AG04449 (cell line): ENCODE results near the gene DPEP2.

Experiments
- CTCF ChIA-PET: fragments of 350-600 bp; formaldehyde crosslinking; extraction: SDS; loops from one replicate; lab custom pipeline; 2021; ENCODE audit warnings: antibody characterized with exemption; lab: Yijun Ruan, JAX
- POLR2A ChIA-PET: fragments of 400-600, 350-600 bp; formaldehyde crosslinking; extraction: SDS; loops from one replicate; lab custom pipeline; 2020; ENCODE audit warnings: antibody characterized with exemption, inconsistent platforms; lab: Yijun Ruan, JAX
- DNase-seq: peaks from one replicate; pipeline ENCODE4 v3.0.0-alpha.2; 2010; ENCODE audit warnings: low read depth, low spot score
- H3K4me3 ChIP-seq: 2 replicates; pipeline ENCODE4 v1.5.1; 2011; ENCODE audit warnings: low read depth, mild to moderate bottlenecking, control low read depth, low read length
- TF ChIP-seq, protein P1 (sequence below): IDR thresholded peaks from one replicate; pipeline ENCODE4 v1.5.1; 2011; ENCODE audit warnings: mild to moderate bottlenecking, moderate library complexity, low read length, control low read depth, inconsistent platforms; ENCODE audit not compliant: insufficient read depth; ENCODE audit errors: missing control alignments

DPEP2 gene

DNA sequence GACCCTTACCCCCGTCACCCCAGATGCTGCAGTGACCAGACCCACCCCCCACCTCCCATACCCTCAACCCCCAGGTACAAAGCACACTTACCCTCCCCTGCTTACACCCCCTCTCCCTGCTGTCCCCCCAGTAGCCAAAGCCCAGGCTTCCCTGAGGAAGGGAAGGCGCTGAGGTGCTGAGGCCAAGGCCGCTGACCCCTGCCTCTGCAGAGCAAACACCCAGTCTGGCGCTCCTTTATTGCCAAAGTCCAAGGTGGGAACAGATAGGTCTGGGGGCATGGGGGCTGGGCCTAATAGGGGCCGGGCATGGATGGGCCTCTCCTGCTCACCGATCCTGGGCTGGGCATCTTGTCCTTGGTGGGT is 56.0 kb downstream of the DPEP2 start:
- no peak overlapping the region for H3K4me3 ChIP-seq
- no peak for DNase-seq
- ChIA-PET POLR2A (interaction anchor here (0.6 kb wide), 1 partner anchor 170 kb away, joined by 3 read pairs; no protein-coding TSS in a partner anchor), CTCF (interaction anchor here (1.3 to 4.3 kb wide), 6 partner anchors 10 to 127 kb away, joined by 3 to 34 read pairs (median 12); partner anchors contain the start of gene NRN1L)
- TF ChIP-seq, protein P1, sequence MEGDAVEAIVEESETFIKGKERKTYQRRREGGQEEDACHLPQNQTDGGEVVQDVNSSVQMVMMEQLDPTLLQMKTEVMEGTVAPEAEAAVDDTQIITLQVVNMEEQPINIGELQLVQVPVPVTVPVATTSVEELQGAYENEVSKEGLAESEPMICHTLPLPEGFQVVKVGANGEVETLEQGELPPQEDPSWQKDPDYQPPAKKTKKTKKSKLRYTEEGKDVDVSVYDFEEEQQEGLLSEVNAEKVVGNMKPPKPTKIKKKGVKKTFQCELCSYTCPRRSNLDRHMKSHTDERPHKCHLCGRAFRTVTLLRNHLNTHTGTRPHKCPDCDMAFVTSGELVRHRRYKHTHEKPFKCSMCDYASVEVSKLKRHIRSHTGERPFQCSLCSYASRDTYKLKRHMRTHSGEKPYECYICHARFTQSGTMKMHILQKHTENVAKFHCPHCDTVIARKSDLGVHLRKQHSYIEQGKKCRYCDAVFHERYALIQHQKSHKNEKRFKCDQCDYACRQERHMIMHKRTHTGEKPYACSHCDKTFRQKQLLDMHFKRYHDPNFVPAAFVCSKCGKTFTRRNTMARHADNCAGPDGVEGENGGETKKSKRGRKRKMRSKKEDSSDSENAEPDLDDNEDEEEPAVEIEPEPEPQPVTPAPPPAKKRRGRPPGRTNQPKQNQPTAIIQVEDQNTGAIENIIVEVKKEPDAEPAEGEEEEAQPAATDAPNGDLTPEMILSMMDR = no peak

GRCh38 chr16:67942510-67943255 is 56.6 kb downstream of the DPEP2 start:
- ChIA-PET POLR2A (interaction anchor here (0.6 kb wide), 1 partner anchor 171 kb away, joined by 3 read pairs; no protein-coding TSS in a partner anchor), CTCF (interaction anchor here (0.7 to 4.3 kb wide), 15 partner anchors 10 to 422 kb away, joined by 3 to 34 read pairs (median 4); partner anchors contain the start of gene NRN1L)
- TF ChIP-seq, protein P1 = no peak
- DNase-seq = no peak
- no peak overlapping the region for H3K4me3 ChIP-seq

- ChIA-PET POLR2A (no interaction called here), CTCF (interaction anchor here (0.7 to 4.3 kb wide), 17 partner anchors 9 to 422 kb away, joined by 3 to 34 read pairs (median 4); partner anchors contain the start of gene NRN1L)
- TF ChIP-seq, protein P1 = peak; percentile 73
- no peak for DNase-seq
- H3K4me3 ChIP-seq = no peak overlapping the region
Observed at GRCh38 chr16:67942200-67942509, 57.1 kb downstream of the DPEP2 start.

- ChIA-PET CTCF (interaction anchor here (0.7 to 4.3 kb wide), 19 partner anchors 8 to 421 kb away, joined by 3 to 34 read pairs (median 4); partner anchors contain the start of gene NRN1L), POLR2A (interaction anchor here (0.8 kb wide), 1 partner anchor 8 kb away, joined by 4 read pairs; no protein-coding TSS in a partner anchor)
- no peak overlapping the region for H3K4me3 ChIP-seq
- DNase-seq = no peak
- TF ChIP-seq, protein P1 = no peak
Observed at GRCh38 chr16:67941469-67942199, 57.6 kb downstream of the DPEP2 start.

DNA sequence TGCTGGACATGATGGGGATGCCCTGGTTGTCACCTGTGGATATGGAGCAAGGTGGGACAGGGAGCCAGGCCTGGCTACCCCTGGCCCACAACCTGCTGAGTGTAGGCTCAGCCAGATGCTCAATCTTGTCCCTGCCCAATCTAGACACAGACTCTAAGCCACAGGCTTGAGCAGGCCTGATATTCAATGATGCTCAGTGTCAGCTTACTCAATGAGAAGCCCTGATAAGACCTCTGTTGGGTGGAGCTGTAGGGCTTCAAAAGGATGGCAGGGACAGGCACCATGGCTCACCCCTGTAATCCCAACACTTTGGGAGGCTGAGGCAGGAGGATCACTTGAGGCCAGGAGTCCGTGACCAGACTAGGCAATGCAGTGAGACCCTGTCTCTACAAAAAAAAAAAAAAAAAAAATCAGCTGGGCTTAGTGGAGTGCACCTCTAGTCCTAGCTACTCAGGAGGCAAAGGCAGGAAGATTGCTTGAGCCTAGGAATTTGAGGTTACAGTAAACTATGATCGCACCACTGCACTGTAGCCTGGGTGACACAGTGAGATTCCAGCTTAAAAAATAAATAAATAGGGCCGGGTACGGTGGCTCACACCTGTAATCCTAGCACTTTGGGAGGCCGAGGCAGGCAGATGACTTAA is 58.7 kb downstream of the DPEP2 start:
- POLR2A ChIA-PET = interaction anchor here (0.8 kb wide), 2 partner anchors 9 to 11 kb away, joined by 3 to 4 read pairs; no protein-coding TSS in a partner anchor
- no peak overlapping the region for H3K4me3 ChIP-seq
- TF ChIP-seq, protein P1 = no peak
- CTCF ChIA-PET = interaction anchor here (0.7 to 4.3 kb wide), 11 partner anchors 8 to 272 kb away, joined by 3 to 34 read pairs (median 9); partner anchors contain the start of gene NRN1L
- no peak for DNase-seq
